22Rv1 (cell line): Measurements from ENCODE around the gene RTN4RL1.

Experiments
- ZFX ChIP-seq: fragments of 450-650 bp; IDR thresholded peaks from 2 replicates; pipeline ENCODE4 v1.6.1; 2017; ENCODE audit warnings: antibody characterized with exemption, borderline replicate concordance
- TF ChIP-seq, protein P1 (sequence below): fragments of 450-650 bp; IDR thresholded peaks from 2 replicates; pipeline ENCODE4 v1.5.1; 2017; ENCODE audit warnings: mild to moderate bottlenecking

DNA sequence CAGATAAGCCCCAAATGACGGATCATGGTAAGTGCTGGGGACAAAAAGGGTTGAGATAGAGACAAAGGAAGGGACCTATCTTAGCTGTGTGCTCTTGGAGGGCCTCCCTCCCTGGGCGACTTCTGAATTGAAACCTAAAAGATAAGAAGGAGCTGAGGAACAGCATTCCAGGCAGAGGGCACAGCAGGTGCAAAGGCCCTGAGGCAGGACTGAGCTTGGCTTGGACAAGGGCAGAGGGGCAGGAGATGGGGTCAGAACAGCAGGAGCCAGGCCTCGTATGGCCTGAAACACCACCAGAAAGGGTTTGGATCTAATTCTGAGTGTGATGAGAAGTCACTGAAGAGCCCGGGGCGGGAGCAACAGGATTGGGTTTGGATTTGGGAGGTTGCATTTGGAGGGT, 75.4 kb downstream of the RTN4RL1 start:
- TF ChIP-seq, protein P1, sequence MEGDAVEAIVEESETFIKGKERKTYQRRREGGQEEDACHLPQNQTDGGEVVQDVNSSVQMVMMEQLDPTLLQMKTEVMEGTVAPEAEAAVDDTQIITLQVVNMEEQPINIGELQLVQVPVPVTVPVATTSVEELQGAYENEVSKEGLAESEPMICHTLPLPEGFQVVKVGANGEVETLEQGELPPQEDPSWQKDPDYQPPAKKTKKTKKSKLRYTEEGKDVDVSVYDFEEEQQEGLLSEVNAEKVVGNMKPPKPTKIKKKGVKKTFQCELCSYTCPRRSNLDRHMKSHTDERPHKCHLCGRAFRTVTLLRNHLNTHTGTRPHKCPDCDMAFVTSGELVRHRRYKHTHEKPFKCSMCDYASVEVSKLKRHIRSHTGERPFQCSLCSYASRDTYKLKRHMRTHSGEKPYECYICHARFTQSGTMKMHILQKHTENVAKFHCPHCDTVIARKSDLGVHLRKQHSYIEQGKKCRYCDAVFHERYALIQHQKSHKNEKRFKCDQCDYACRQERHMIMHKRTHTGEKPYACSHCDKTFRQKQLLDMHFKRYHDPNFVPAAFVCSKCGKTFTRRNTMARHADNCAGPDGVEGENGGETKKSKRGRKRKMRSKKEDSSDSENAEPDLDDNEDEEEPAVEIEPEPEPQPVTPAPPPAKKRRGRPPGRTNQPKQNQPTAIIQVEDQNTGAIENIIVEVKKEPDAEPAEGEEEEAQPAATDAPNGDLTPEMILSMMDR = no peak
- no peak for TF ChIP-seq ZFX
